GM23338 (cell line): ENCODE results near the gene OR51I2. TPM values are rescaled to one million over a fixed set of nuclear protein-coding genes. Genes with fewer than 3 reads are reported as not detected.

Experiments
- ATAC-seq: fragments of 200-7000 bp; cut with Tn5 transposase; 3 replicates; pipeline ENCODE4 v1.9.1; 2020
- DNase-seq: peaks from one replicate; pipeline ENCODE4 v3.0.0-alpha.2; 2015; ENCODE audit warnings: low spot score
- H2AFZ ChIP-seq: fragments of 200-600 bp; sonication (generic); 2 replicates; pipeline ENCODE4 v1.8.0; 2016; ENCODE audit warnings: antibody characterized with exemption, mild to moderate bottlenecking, moderate library complexity
- H3F3A ChIP-seq: fragments of 200-600 bp; sonication (generic); replicated peaks from 2 replicates; pipeline ENCODE4 v1.8.0; 2017; ENCODE audit warnings: antibody characterized with exemption, mixed run types, low read depth
- H3K27ac ChIP-seq: fragments of 200-600 bp; sonication (generic); 2 replicates; pipeline ENCODE4 v1.6.1; 2016; ENCODE audit warnings: low read depth
- H3K27me3 ChIP-seq: fragments of 200-600 bp; sonication (generic); 2 replicates; pipeline ENCODE4 v1.8.0; 2016; ENCODE audit warnings: mild to moderate bottlenecking, mixed run types, moderate library complexity; ENCODE audit not compliant: insufficient read depth
- H3K36me3 ChIP-seq: fragments of 200-600 bp; sonication (generic); 2 replicates; pipeline ENCODE4 v1.8.0; 2016; ENCODE audit warnings: mild to moderate bottlenecking; ENCODE audit not compliant: insufficient read depth
- H3K4me1 ChIP-seq: fragments of 200-600 bp; sonication (generic); 2 replicates; pipeline ENCODE4 v1.8.0; 2016; ENCODE audit warnings: mild to moderate bottlenecking, moderate library complexity; ENCODE audit not compliant: insufficient read depth
- H3K4me2 ChIP-seq: fragments of 200-600 bp; sonication (generic); 2 replicates; pipeline ENCODE4 v1.7.1; 2017; ENCODE audit warnings: mixed run types
- H3K4me3 ChIP-seq: fragments of 200-600 bp; sonication (generic); 2 replicates; pipeline ENCODE4 v1.6.1; 2016; ENCODE audit warnings: mixed run types
- H3K79me2 ChIP-seq: fragments of 200-600 bp; sonication (generic); replicated peaks from 2 replicates; pipeline ENCODE4 v1.8.0; 2017; ENCODE audit warnings: mild to moderate bottlenecking; ENCODE audit not compliant: insufficient read depth
- H3K9me2 ChIP-seq: fragments of 200-600 bp; sonication (generic); 2 replicates; pipeline ENCODE4 v1.8.0; 2017; ENCODE audit not compliant: insufficient read depth
- H4K20me1 ChIP-seq: fragments of 200-600 bp; sonication (generic); replicated peaks from 2 replicates; pipeline ENCODE4 v1.8.0; 2017; ENCODE audit warnings: mild to moderate bottlenecking; ENCODE audit not compliant: insufficient read depth
- H3K27ac Mint-ChIP-seq: 2 replicates; pipeline ENCODE4 v1.8.0; 2020; ENCODE audit warnings: inconsistent platforms, mild to moderate bottlenecking, moderate library complexity, mixed read lengths
- H3K27me3 Mint-ChIP-seq: 3 replicates; pipeline ENCODE4 v1.8.0; 2022; ENCODE audit warnings: low read depth, mild to moderate bottlenecking, moderate library complexity, mixed read lengths, inconsistent platforms; ENCODE audit not compliant: insufficient read depth, poor library complexity
- H3K36me3 Mint-ChIP-seq: 3 replicates; pipeline ENCODE4 v1.8.0; 2021; ENCODE audit warnings: low read depth, mild to moderate bottlenecking, inconsistent platforms, moderate library complexity, mixed read lengths
- H3K4me1 Mint-ChIP-seq: 3 replicates; pipeline ENCODE4 v1.8.0; 2020; ENCODE audit warnings: mild to moderate bottlenecking, inconsistent platforms, mixed read lengths
- H3K4me3 Mint-ChIP-seq: 3 replicates; pipeline ENCODE4 v1.8.0; 2021; ENCODE audit warnings: moderate library complexity, mild to moderate bottlenecking, inconsistent platforms, mixed read lengths
- H3K9me3 Mint-ChIP-seq: 3 replicates; pipeline ENCODE4 v1.8.0; 2020; ENCODE audit warnings: moderate library complexity, mild to moderate bottlenecking, inconsistent platforms, mixed read lengths
- ETS1 ChIP-seq: IDR thresholded peaks from 2 replicates; pipeline ENCODE4 v1.6.1; 2016; ENCODE audit warnings: antibody characterized with exemption
- EZH2phosphoT487 ChIP-seq: fragments of 200-600 bp; sonication (generic); IDR thresholded peaks from one replicate; pipeline ENCODE4 v1.8.1; 2018; ENCODE audit warnings: antibody characterized with exemption; ENCODE audit not compliant: unreplicated experiment
- JUNB ChIP-seq: IDR thresholded peaks from one replicate; pipeline ENCODE4 v1.6.1; 2016; ENCODE audit warnings: antibody characterized with exemption; ENCODE audit not compliant: unreplicated experiment
- POLR2AphosphoS5 ChIP-seq: IDR thresholded peaks from 2 replicates; pipeline ENCODE4 v1.6.1; 2016; ENCODE audit warnings: antibody characterized with exemption, low read depth
- REST ChIP-seq: IDR thresholded peaks from one replicate; pipeline ENCODE4 v1.6.1; 2018; ENCODE audit warnings: antibody characterized with exemption; ENCODE audit not compliant: unreplicated experiment
- ZNF331 ChIP-seq: fragments of 250-450 bp; sonication (Bioruptor Pico); IDR thresholded peaks from 2 replicates; pipeline ENCODE4 v1.5.0; 2020; ENCODE audit warnings: low read depth, mild to moderate bottlenecking, moderate library complexity
- polyA plus RNA-seq: library from polyadenylated mRNA; unstranded; fragments of >200 nt; fragmentation: Nextera tagmentation; extraction: Ambion mirVana; gene quantifications from 2 replicates; pipeline ENCODE4 v1.2.1, GENCODE V29; 2016
- total RNA-seq: library from RNA; depleted of rRNA; stranded (reverse); fragments of >200 nt; shearing (Covaris generic); gene quantifications from 2 replicates; pipeline ENCODE4 v1.2.3, GENCODE V29; 2014
- TF ChIP-seq, protein P1 (sequence below), 2 experiments: fragments of 200-600 bp in 1 of 2; sonication (generic) in 1 of 2; conservative IDR thresholded peaks; 2 replicates each; pipeline versions ENCODE4 v1.5.1 to v1.6.1; 2016 to 2017; ENCODE audit warnings: antibody characterized with exemption in 2 of 2, low read depth in 2 of 2, mild to moderate bottlenecking in 2 of 2, moderate library complexity in 1 of 2

The OR51I2 gene
- total and polyA plus RNA-seq, 2 experiments from 2014 or later, result not detected

GRCh38 chr11:5420993-5421392, 28.1 kb upstream of the OR51I2 start:
- Histone ChIP-seq H3K27me3 (no peaks in the 10 kb centered on the region), H3K36me3 (no peaks in the 10 kb centered on the region), H3K27ac (no peak overlapping the region), H3K4me2 (no peak overlapping the region), H3K4me3 (no peak overlapping the region), H3K4me1 (no peaks in the 10 kb centered on the region), H3F3A (no peaks in the 10 kb centered on the region), H3K9me2 (no peaks in the 10 kb centered on the region), H4K20me1 (no peaks in the 10 kb centered on the region), H3K79me2 (no peaks in the 10 kb centered on the region), H2AFZ (no peak overlapping the region)
- H3K27me3 Mint-ChIP-seq, result no peaks in the 10 kb centered on the region
- H3K4me3 Mint-ChIP-seq, result no peak overlapping the region
- ATAC-seq (peak; percentile 71), DNase-seq (peak; percentile 43)
- no peaks in the 10 kb centered on the region for H3K36me3 Mint-ChIP-seq
- H3K4me1 Mint-ChIP-seq, result no peaks in the 10 kb centered on the region
- H3K9me3 Mint-ChIP-seq, result peaks cover 4% of the 10 kb centered on the region; the same call in 1 of the 3 replicates
- H3K27ac Mint-ChIP-seq, result no peak overlapping the region
- TF ChIP-seq REST (no peak), ZNF331 (CRISPR knock-in tag) (no peak), JUNB (no peak), POLR2AphosphoS5 (no peak)
- TF ChIP-seq, protein P1, sequence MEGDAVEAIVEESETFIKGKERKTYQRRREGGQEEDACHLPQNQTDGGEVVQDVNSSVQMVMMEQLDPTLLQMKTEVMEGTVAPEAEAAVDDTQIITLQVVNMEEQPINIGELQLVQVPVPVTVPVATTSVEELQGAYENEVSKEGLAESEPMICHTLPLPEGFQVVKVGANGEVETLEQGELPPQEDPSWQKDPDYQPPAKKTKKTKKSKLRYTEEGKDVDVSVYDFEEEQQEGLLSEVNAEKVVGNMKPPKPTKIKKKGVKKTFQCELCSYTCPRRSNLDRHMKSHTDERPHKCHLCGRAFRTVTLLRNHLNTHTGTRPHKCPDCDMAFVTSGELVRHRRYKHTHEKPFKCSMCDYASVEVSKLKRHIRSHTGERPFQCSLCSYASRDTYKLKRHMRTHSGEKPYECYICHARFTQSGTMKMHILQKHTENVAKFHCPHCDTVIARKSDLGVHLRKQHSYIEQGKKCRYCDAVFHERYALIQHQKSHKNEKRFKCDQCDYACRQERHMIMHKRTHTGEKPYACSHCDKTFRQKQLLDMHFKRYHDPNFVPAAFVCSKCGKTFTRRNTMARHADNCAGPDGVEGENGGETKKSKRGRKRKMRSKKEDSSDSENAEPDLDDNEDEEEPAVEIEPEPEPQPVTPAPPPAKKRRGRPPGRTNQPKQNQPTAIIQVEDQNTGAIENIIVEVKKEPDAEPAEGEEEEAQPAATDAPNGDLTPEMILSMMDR (conservative IDR thresholded peaks at IDR 0.05; ENCODE audit: low read depth in 2 of 2), result peak; percentile 9 to 34; a peak in 2 of 4 replicates

GRCh38 chr11:5421811-5422210, 27.3 kb upstream of the OR51I2 start, which contains the start of gene OR51Q1:
Gene OR51Q1, plus strand, starts transcription at chr11:5422111. Its CDS starts 90 bp downstream, at chr11:5422201.
- no peak for ATAC-seq
- Mint-ChIP-seq H3K36me3 (no peaks in the 10 kb centered on the region), H3K9me3 (peaks cover 4% of the 10 kb centered on the region; the same call in 1 of the 3 replicates)
- TF ChIP-seq ETS1 (no peak), EZH2phosphoT487 (no peak), POLR2AphosphoS5 (no peak), REST (no peak)
- TF ChIP-seq, protein P1 (conservative IDR thresholded peaks at IDR 0.05; ENCODE audit: low read depth in 2 of 2), result no peak

More at GRCh38 chr11:5421811-5422210, 27.3 kb upstream of the OR51I2 start, which contains the start of gene OR51Q1:
- Mint-ChIP-seq H3K4me1 (no peaks in the 10 kb centered on the region), H3K27me3 (no peaks in the 10 kb centered on the region), H3K4me3 (no peak within 1 kb of the TSS), H3K27ac (no peak within 1 kb of the TSS)
- Histone ChIP-seq H3F3A (no peaks in the 10 kb centered on the region), H3K36me3 (no peaks in the 10 kb centered on the region), H4K20me1 (no peaks in the 10 kb centered on the region), H3K27me3 (no peaks in the 10 kb centered on the region), H3K4me1 (no peaks in the 10 kb centered on the region), H3K4me2 (no peak within 1 kb of the TSS), H2AFZ (no peak within 1 kb of the TSS), H3K4me3 (no peak within 1 kb of the TSS), H3K27ac (no peak within 1 kb of the TSS), H3K9me2 (no peaks in the 10 kb centered on the region), H3K79me2 (no peaks in the 10 kb centered on the region)
- DNase-seq, result no peak
